Keratinocyte (primary cell): Measurements from ENCODE around the gene LYZL2. TPM values are rescaled to one million over a fixed set of nuclear protein-coding genes. Genes with fewer than 3 reads are reported as not detected.
"Not testable (repeated sequence)": the region's sequence is repeated elsewhere in the genome, so short reads cannot be mapped to it uniquely, and the experiment has no call there.

Experiments used
- DNase-seq: peaks from one replicate; pipeline ENCODE4 v3.0.0-alpha.2; 2011; ENCODE audit warnings: low read depth, missing footprints, low spot score
- FAIRE-seq: peaks from 2 replicates; lab custom pipeline; 2011; peaks lifted over from hg19 to GRCh38; lab: Jason Lieb, UNC
- H2AFZ ChIP-seq: 2 replicates; pipeline ENCODE4 v1.6.0; 2012; ENCODE audit warnings: low read length, control low read depth, inconsistent platforms; ENCODE audit not compliant: control insufficient read depth
- H3K27ac ChIP-seq: 2 replicates; pipeline ENCODE4 v1.5.1; 2011; ENCODE audit warnings: low read length; ENCODE audit not compliant: control insufficient read depth, insufficient read depth
- H3K27me3 ChIP-seq: 3 replicates; pipeline ENCODE4 v1.6.0; 2011; ENCODE audit warnings: low read length; ENCODE audit not compliant: control insufficient read depth, insufficient read depth; ENCODE audit errors: extremely low read depth
- H3K36me3 ChIP-seq, 2 experiments: 2 replicates in 1 of 2; 3 replicates in 1 of 2; pipeline ENCODE4 v1.5.1; 2011; ENCODE audit warnings: low read length in 2 of 2, mild to moderate bottlenecking in 1 of 2; ENCODE audit not compliant: control insufficient read depth in 2 of 2, insufficient read depth in 2 of 2; ENCODE audit errors: extremely low read depth in 1 of 2
- H3K4me1 ChIP-seq: 3 replicates; pipeline ENCODE4 v1.5.1; 2011; ENCODE audit warnings: low read length; ENCODE audit not compliant: control insufficient read depth, insufficient read depth; ENCODE audit errors: extremely low read depth
- H3K4me2 ChIP-seq: 3 replicates; pipeline ENCODE4 v1.6.0; 2011; ENCODE audit warnings: low read depth, low read length; ENCODE audit not compliant: control insufficient read depth, insufficient read depth; ENCODE audit errors: extremely low read depth
- H3K4me3 ChIP-seq, 3 experiments: fragments of 200-600 bp in 1 of 3; sonication (generic) in 1 of 3; 2 replicates in 2 of 3; 3 replicates in 1 of 3; pipeline ENCODE4 v1.5.1; 2011 to 2016; ENCODE audit warnings: low read length in 3 of 3, mild to moderate bottlenecking in 3 of 3, control low read depth in 2 of 3, inconsistent platforms in 1 of 3, low read depth in 1 of 3, mixed read lengths in 1 of 3, mixed run types in 1 of 3, moderate library complexity in 1 of 3; ENCODE audit not compliant: control insufficient read depth in 2 of 3, insufficient read depth in 2 of 3; ENCODE audit errors: extremely low read depth in 1 of 3
- H3K79me2 ChIP-seq: 2 replicates; pipeline ENCODE4 v1.6.0; 2012; ENCODE audit warnings: low read length; ENCODE audit not compliant: control insufficient read depth, insufficient read depth
- H3K9ac ChIP-seq: 3 replicates; pipeline ENCODE4 v1.6.0; 2011; ENCODE audit warnings: low read length; ENCODE audit not compliant: control insufficient read depth, insufficient read depth; ENCODE audit errors: extremely low read depth
- H3K9me1 ChIP-seq: 3 replicates; pipeline ENCODE4 v1.6.0; 2011; ENCODE audit warnings: low read length; ENCODE audit not compliant: control insufficient read depth, insufficient read depth; ENCODE audit errors: extremely low read depth
- H3K9me3 ChIP-seq: 2 replicates; pipeline ENCODE4 v1.5.1; 2012; ENCODE audit warnings: low read depth, low read length; ENCODE audit not compliant: control insufficient read depth
- H4K20me1 ChIP-seq: 3 replicates; pipeline ENCODE4 v1.6.0; 2011; ENCODE audit warnings: low read length; ENCODE audit not compliant: control insufficient read depth, insufficient read depth; ENCODE audit errors: extremely low read depth
- EZH2 ChIP-seq: IDR thresholded peaks from one replicate; pipeline ENCODE4 v1.6.1; 2012; ENCODE audit warnings: inconsistent platforms, mild to moderate bottlenecking, low read length, moderate library complexity
- dilution Hi-C: fragments of 300-500 bp; cut with MboI; formaldehyde crosslinking; loops from one replicate; pipeline ENCODE4 v1.7.0; 2020; ENCODE audit warnings: low sequenced_read_pairs; ENCODE audit not compliant: extremely low pct_ligation_motif_present
- polyA plus RNA-seq, 5 experiments: library from polyadenylated mRNA; depleted of rRNA in 3 of 5; stranded (reverse) in 3 of 5; stranded (forward) in 1 of 5; unstranded in 1 of 5; fragments of >200 nt; gene quantifications; 1 replicate in 1 of 5; 2 replicates in 3 of 5; 3 replicates in 1 of 5; pipeline versions ENCODE4 v1.2.1 to v1.2.3, GENCODE V29; 2011 to 2012; ENCODE audit warnings: missing spikeins in 2 of 5, low read depth in 1 of 5, low replicate concordance in 1 of 5
- TF ChIP-seq, protein P1 (sequence below), 3 experiments: IDR thresholded peaks in 1 of 3; conservative IDR thresholded peaks in 1 of 3; optimal IDR thresholded peaks in 1 of 3; 2 replicates in 2 of 3; 3 replicates in 1 of 3; pipeline versions ENCODE3 to v1.5.1; 2011; ENCODE audit warnings: low read length in 3 of 3, mild to moderate bottlenecking in 3 of 3, moderate library complexity in 2 of 3, control low read depth in 1 of 3, inconsistent platforms in 1 of 3; ENCODE audit not compliant: insufficient read depth in 2 of 3; ENCODE audit errors: extremely low read depth in 1 of 3

LYZL2 gene
- polyA plus RNA-seq, 1 donor (not counting 4 experiments of a cell fraction or from before 2014, with no cell fraction given): not detected

DNA sequence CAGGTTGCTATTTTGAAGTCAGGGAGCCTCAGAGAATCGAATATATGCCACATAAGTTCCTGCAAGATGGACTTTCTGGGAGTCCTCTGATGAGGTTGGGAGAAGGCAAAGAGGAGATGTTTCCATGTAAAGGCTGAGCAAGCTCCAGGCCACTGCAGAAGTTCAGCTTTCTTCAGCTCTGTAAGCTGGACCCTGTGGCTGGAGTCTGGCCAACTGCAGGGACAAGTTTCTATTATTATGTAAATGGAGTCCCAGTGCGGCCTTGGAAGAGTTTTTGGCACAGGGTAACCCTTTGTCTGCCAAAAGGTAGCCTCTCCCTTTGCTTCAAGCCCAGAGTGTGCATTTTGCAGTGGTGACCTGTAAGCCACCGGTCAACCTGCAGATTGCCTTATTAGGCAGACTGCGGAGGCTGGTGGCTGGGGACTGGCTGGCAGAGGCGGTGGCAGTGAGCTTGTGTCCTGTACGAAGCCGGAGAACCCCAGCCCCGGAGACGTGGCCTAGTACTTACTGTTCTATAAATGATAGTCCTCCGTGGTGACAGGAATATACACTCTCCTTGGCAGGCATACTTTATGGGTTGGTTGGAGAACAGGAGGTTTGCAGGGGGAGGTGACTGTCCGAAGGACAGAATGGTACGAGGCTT is 14.1 kb upstream of the LYZL2 start:
- H3K4me1 ChIP-seq, DNase-seq, dilution Hi-C loops, H3K9me1 ChIP-seq, H3K27ac ChIP-seq, H3K36me3 ChIP-seq, H3K79me2 ChIP-seq, H3K4me2 ChIP-seq, H3K9me3 ChIP-seq, H2AFZ ChIP-seq, H3K4me3 ChIP-seq, H3K9ac ChIP-seq, FAIRE-seq, H4K20me1 ChIP-seq: not testable (repeated sequence)
- peaks cover 23% of the 10 kb centered on the region for H3K27me3 ChIP-seq

DNA sequence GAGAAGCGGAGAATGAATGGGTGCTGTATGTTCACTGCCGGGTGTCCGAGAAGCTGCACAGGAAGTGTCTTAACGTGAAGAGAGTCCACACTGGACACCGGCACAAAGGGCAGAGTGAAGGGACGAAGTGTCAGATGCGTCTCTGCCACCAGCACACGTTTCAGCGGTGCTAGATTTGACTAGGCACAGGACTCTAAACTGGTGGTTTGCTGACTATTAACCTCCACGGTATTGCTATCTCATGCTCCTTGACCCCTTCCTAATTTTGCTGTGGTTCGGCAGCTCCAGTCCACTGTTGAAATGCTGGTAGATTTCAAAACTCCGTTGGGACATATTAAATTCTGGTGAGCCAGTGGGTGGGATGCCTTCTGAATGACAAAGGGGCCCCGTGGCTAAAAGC is 13.3 kb upstream of the LYZL2 start:
- H3K36me3 ChIP-seq, H2AFZ ChIP-seq, H3K9me3 ChIP-seq, H3K4me2 ChIP-seq, H3K27ac ChIP-seq, H3K4me1 ChIP-seq, H3K4me3 ChIP-seq, H3K9me1 ChIP-seq, H3K9ac ChIP-seq, H4K20me1 ChIP-seq, DNase-seq, dilution Hi-C loops, H3K79me2 ChIP-seq: not testable (repeated sequence)
- H3K27me3 ChIP-seq: peaks cover 23% of the 10 kb centered on the region
- FAIRE-seq: peak; percentile 44

DNA sequence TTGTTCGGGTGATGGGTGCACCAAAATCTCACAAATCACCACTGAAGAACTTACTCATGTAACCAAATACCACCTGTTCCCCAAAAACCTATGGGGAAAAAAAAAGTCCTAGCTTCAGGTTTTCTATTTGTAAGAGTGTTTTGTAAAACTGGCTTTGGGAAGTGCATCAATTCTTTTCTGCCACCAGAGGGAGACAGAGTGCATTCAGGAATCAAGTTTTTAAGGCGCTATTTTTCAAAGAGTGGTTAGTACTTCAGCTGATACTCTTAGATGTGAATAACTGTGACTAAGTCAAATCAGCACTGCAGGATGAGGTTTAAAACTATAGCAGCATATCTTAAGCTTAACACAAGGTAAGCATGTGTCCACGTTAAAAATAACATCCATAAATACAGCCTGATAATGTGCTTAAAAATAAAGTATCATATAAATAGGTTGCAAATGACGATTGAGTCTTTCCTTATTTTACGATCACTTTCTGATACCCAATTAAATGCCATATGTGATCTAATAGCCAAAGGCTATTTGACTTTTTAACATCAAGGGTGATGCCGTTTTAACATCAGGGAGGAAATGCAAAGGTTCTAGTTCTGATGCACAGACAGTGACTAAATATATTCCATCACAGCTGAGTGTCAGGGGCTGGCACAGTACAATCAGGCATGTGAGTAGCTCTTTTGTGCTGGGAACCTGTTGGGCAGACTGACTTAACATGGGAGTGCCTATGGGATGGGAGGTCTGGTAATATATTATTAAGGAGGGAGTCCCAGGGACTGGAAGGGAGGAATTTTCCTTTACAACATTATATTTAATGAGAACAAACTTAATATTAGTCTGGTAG is 10.6 kb upstream of the LYZL2 start:
- H3K27me3 ChIP-seq: peaks cover 17% of the 10 kb centered on the region
- no peaks in the 10 kb centered on the region for H3K4me1 ChIP-seq
- H3K79me2 ChIP-seq: no peaks in the 10 kb centered on the region
- dilution Hi-C loops: no loop called here
- H3K9me1 ChIP-seq: no peaks in the 10 kb centered on the region
- H4K20me1 ChIP-seq: no peaks in the 10 kb centered on the region
- H3K9me3 ChIP-seq: no peaks in the 10 kb centered on the region
- TF ChIP-seq, protein P1, sequence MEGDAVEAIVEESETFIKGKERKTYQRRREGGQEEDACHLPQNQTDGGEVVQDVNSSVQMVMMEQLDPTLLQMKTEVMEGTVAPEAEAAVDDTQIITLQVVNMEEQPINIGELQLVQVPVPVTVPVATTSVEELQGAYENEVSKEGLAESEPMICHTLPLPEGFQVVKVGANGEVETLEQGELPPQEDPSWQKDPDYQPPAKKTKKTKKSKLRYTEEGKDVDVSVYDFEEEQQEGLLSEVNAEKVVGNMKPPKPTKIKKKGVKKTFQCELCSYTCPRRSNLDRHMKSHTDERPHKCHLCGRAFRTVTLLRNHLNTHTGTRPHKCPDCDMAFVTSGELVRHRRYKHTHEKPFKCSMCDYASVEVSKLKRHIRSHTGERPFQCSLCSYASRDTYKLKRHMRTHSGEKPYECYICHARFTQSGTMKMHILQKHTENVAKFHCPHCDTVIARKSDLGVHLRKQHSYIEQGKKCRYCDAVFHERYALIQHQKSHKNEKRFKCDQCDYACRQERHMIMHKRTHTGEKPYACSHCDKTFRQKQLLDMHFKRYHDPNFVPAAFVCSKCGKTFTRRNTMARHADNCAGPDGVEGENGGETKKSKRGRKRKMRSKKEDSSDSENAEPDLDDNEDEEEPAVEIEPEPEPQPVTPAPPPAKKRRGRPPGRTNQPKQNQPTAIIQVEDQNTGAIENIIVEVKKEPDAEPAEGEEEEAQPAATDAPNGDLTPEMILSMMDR (optimal IDR thresholded peaks at IDR 0.05 in 1 of 3, IDR thresholded peaks at IDR 0.05 in 1 of 3, conservative IDR thresholded peaks at IDR 0.05 in 1 of 3; ENCODE audit: extremely low read depth in 1 of 3, insufficient read depth in 2 of 3, low read length in 3 of 3): peak in 2 of 3 experiments; percentile 67 to 76
- TF ChIP-seq EZH2: no peak
- H2AFZ ChIP-seq: no peak overlapping the region
- H3K4me2 ChIP-seq: no peak overlapping the region
- H3K9ac ChIP-seq: no peak overlapping the region
- H3K27ac ChIP-seq: no peak overlapping the region
- FAIRE-seq (no peak), DNase-seq (peak; percentile 19)
- H3K36me3 ChIP-seq: no peaks in the 10 kb centered on the region
- H3K4me3 ChIP-seq: no peak overlapping the region
